HG02610 (cell line): ENCODE results near the gene PARG.
"Not testable (repeated sequence)": the region's sequence is repeated elsewhere in the genome, so short reads cannot be mapped to it uniquely, and the experiment has no call there.

Experiments
- ATAC-seq: cut with Tn5 transposase; IDR thresholded peaks from one replicate; pipeline ENCODE4 v1.9.1; 2021; ENCODE audit warnings: mild to moderate bottlenecking, moderate library complexity; ENCODE audit not compliant: unreplicated experiment

The PARG gene

DNA sequence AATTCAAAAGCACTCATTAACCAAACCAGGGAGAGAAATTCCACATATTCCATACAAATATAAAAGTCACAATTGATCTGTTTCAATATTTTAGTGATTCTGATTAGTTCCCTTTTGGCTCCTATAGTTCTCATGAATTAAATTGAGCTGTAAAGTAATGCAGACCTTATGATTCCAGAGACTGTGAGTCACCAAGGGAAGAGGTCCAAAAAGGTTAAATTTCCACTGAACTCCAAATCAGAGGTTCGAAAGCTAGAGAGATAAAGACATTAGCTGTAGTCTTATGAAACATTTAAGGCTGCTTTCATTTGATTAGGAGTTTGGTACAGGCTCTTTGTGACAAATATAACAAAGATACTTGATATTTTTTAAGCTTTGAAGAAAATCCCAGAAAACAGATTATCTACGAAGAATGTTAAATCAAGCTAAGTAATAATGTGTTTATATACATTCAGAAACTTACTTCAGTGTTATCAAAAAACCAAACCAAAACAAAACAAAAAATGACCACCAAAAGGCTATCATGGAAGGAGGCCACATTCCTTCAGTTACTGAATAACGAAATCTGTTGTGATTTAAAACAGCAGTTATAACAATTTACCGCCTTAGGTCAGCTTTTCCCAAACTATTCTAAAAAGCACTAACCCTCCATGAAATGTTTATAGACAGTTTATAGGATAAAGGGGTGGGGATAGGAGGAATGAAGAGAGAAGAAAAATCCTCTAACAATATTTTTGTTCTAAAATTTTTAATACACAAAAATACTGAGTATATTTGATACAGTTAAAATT lies 33.3 kb downstream of the PARG start:
- not testable (repeated sequence) for ATAC-seq

DNA sequence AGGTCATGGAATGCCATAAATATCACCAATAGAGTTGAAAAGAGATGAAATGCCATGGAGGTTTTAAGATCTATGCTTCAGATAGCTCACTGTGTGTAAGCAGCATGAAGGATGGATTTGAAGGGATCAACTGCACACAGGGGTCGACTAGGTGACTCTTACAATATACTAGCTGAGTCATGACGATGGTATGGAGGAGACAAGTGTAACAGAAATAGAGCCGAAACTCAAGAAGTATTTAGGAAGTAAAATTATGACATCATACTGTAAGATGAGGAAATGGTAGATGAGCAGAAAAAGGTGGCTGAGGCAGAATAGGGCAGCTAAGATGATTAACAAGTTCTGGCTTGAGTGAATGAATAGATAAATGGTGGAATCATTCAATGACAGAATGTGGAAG lies 38.0 kb downstream of the PARG start:
- ATAC-seq, result not testable (repeated sequence)

DNA sequence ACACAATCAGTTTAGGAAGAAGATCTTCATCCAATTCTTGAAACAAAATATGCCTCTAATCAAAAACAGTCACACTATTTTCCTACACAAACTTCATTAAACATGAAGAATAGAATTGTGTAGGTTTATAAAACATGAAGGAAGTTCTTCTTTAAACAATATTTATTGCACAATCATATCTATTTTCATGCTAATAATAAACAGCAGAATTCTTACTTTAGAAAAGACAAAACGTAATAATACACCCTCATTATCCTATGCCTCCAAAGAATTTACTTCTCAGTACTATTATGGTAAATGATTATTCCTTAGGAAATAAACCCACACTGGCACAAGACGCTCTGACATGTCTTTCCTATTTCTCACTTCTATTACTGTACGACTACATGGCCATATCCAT lies 41.4 kb downstream of the PARG start:
- not testable (repeated sequence) for ATAC-seq

DNA sequence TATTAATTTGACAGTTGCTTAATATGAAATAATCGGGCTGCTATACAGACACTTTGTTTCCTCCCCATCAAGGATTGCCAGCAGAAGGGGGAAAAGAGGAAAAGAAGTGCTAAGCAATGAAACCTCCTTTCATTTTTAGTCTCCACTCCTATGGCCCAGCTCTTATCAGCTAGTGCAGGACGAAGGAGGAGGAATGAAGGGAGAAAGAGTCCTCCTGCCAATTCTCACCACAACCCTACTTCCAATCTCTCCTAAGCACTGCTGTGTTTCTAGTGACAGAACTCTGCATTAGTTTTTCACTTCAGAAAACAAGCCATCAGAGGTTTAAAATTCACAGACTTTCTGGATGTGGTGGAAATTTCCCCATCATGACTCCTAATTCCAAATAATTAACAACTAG lies 41.8 kb downstream of the PARG start:
- ATAC-seq, result not testable (repeated sequence)

DNA sequence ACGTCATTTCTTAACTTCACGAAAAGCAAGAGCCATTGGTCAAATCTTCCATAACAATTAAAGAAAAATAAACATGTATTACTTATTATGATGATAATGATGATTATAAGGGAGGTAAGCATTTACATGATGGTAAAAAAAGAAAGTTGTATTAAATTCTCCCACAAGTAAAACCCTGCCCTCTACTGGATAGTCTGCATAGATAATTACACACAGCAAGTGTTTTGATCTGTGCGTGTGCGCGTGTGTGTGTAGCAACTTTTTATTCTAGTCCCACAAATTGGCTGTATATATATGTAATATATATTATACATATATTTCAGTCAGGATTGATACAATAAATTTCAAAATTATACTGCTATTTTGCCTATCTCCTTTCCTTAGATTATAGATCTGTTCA lies 51.8 kb downstream of the PARG start:
- not testable (repeated sequence) for ATAC-seq

DNA sequence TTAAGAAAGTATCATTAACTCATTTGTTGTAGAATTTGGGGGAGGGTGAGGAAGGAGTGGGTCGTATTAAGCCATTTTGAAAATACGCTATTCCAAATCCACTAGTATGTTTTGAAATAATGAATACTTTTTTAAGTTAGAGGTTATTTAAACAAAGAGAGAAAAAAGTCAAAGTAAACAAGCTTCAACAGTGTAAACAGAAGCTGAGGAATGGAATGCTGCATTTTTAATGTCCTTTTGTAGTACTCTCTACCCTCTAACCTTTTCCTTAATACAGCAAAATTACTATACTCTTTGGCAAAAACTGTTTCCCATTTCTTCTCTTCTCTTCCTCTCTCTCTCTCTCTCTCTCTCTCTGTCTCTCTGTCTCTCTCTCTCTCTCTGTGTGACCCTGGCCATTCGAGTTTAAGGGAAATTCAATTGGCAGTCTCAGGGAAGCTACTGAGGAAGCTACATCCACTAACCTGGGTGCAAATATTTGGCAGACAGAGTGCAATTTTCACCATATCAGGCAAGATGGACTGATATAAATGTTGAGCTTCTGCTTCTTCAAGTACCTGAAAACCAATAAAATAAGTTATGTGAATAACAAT lies 57.0 kb downstream of the PARG start:
- ATAC-seq, result not testable (repeated sequence)

DNA sequence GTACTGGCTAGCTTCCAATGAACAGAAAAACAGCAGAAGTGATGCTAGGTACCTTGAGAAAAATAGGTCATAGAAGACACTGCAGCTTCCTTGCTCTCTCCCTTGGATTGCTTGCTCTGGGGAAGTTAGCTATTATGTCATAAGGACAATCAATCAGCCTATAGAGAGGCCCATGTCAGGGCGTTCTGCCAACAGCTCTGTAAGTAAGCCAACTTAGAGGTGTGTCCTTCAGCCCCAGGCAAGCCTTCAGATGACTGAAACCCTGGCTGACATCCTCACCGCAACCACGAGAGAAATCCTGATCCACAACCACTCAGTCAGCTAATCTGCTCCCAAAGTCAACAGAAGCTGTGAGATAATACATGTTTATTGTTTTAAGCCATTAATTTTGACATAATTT lies 58.0 kb downstream of the PARG start:
- ATAC-seq, result not testable (repeated sequence)

DNA sequence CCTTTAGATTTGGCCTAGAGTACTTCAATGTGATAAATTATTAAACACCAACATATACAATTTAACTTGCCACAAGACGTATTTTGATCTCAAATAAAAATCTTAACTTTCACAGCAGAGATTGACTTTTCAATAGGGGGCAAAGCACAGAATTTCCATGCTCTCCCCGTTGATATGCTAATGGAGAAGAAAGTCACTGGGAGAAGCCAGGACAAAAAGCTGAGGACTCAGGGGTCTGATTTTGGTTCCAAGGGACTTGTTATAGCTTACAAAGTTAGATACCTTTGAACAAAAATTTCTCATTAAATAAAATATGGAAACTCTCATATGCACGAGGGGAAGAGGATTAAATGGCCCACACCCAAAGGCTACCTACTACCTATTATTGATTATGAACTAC lies 59.5 kb downstream of the PARG start:
- ATAC-seq, result not testable (repeated sequence)

DNA sequence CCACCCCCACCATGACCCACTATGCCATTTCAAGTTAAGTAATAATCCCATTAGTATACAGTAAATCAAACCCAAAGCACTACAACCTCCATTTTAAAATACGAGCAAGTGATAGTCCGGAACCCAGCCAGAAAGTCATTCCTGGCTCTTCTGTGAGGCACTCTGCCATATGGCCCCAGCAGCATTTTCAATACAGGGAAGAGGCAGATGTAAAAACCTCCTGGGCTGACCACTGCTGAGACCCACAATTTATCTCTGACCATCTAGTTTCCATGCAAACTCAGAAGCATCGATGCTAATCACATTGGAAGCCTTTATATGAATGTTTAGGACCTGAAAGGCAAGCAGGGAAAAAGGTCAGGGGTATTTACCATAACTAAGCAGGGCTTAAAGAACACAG lies 69.1 kb downstream of the PARG start:
- ATAC-seq, result not testable (repeated sequence)

DNA sequence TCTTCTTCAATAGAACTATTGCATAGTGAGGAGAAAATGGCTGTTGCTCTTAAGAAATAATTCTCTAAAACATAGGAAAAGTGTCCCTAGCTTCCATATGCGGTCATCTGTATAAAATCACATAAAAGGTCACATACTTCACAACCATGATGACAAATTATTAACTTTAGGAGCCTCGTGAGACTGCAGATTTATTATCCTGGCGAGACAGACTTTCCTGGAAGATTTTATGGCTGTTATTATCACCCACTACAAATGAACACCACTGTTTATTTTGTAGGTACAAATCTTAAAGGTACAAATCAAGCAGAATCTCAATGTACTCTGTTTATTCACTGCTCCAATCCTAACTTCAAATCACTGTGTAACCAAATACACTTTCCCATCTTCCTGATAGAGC lies 70.4 kb downstream of the PARG start:
- ATAC-seq, result not testable (repeated sequence)

DNA sequence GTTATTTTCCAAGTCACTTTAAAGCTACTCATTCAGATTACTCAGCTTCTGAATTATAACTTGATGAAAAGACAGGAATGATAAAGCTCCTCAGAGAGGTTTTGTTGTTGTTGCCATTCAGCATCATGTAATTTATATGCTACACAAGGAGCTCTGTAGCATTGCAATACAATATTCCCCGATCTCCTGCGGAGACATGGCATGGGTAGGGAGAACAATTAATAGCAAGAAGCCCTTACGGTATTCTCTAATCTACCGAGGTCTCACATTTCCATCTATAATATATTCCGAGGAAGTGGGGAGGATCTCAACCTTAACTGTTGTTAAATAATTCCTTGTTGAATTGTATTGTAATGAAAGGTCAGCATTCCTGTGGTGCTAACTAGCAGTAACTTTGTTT lies 81.9 kb downstream of the PARG start:
- not testable (repeated sequence) for ATAC-seq

DNA sequence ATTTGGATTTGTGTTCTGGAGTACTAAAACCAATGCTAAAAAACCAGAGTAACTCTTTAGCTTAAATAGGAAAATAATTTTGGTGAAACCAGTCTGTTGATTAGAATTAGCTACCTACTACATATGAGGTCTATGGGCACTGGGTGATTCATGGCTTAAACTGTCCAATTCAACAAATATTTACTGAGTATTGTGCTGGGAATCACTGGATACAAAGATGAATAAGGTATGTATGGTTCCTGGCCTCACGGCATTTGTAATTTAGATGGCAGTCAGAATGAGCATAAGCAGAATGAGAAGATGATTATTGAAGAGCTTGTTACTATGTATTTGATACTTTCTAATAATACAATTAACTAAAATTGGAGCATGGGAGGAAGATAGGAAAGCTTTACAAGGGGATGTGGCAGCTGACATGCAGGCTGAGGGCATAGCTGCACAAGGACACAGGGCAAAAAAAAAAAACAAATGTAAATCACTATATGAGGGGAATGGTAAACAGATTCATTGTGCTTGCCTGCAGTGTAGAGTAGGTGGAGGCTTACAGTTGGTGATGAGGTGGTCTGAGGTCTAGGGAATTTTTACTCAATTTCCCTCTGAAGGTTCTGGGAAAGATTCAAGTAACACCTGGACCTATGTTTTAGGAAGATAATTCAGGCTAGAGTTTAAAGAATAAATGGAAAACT lies 83.0 kb downstream of the PARG start:
- ATAC-seq, result not testable (repeated sequence)

DNA sequence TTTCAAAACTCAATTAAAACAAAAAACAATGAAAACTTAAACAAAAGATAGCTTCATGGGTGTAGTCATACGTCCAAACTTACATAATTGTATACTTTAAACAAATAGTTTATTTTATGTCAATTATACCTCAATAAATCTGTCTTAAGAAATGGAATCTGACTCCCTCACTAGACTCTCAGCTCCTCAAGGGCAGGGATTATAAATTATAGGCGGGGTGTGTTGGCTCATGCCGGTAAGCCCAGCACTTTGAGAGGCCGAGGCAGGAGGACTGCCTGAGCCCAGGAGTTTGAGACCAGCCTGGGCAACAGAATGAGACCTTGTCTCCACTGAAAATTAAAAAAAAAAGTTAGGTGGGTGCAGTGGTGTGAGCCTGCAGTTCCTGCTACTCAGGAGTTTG lies 92.3 kb downstream of the PARG start:
- not testable (repeated sequence) for ATAC-seq

DNA sequence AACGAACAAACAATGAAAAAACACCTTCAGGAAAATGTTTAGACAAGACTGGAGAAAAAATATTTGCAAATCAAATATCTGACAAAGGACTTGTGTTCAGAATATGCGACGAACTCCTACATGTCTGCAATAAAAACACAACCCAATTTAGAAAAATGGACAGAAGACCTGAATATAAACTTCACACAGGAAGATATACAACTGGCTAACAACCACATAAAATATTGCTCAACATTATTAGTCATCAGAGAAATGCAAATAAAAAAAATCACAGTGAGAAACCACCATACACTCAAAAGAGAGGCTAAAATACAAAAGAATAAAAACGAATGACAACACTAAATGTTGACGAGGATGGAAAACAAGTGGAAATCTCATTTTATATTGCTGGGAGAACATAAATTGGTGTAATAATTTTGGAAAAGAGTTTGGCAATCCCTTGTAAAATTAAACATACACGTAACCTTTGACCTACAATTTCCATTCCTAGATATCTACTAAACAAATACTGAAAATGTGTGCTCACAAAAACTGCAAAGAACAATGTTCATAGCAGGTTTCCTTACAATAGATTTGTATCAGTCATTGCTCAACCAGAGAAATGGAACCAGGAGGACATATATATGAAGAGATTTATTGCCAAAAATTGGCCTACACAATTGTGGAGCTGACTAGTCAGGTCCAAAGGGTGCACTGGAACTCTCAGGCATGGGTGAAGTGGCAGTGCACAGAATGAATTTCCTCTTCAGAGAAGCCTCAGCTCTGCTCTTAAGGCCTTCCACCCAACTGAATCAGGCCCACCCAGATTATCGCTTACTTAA lies 96.8 kb downstream of the PARG start:
- ATAC-seq, result no peak

DNA sequence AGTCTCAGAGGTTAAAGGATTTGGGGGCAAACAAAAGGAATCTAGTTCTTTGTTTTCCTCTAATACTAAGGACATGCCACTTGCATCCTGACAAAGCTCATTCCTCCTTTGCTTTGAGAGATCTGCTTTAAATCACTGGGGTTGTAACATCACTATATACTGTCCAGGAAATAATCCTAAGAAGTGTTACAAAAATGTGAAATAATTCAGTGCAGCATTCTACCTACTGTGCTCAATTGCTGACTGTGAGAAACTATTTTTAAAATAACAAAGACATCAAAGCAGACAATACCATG lies 99.5 kb downstream of the PARG start:
- not testable (repeated sequence) for ATAC-seq

DNA sequence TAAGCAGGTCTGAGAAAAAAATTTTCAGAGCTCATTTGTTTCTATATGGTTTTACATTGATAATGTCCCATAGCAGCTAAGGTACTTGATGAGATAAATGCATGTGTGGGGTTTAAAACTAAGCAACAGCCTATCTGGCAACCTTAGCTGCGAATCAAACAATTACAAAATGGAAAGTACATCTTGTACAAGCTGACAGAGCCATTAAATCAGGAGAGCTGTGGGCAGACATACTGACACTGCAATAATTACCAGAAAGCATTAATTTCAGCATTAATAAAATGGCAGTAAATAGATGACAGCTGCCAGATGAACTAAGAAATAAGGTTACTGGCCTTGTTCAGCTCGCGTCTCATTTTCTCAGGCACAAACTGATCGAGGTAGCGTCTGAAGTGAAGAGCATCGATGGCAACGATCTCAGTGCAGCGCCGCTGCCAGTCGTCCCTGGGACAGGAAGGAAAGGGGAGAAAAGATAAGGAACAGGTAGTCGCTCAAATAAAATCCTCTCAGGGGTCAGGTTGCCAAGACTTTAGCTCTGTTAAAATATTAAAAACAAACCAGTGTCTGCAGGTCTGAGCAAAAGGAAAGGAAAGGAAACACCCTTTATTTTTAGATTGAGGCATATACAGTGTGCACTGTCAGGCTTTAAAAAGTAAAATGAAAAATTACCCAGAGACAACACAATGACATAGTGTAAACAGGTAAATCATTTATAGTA lies 100.1 kb downstream of the PARG start:
- ATAC-seq, result no peak

DNA sequence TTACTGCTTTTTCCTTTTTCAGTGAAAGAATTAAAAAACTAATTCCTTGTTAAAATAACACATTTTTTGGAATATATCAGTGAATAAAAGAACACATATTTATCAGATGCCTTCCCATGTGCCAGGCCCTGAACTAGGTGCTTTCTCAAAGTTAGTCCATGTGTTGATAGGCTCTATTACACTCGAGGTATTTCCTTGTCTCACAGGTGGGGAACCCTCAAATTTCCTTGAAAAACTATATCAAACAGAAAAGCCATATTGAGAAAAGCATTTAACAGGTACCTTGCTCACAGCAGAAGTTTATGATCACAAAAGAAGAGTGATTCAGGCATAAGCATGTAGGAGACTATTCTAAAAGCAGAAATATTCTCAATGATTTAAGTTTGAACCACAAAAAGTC lies 104.1 kb downstream of the PARG start:
- no peak for ATAC-seq

DNA sequence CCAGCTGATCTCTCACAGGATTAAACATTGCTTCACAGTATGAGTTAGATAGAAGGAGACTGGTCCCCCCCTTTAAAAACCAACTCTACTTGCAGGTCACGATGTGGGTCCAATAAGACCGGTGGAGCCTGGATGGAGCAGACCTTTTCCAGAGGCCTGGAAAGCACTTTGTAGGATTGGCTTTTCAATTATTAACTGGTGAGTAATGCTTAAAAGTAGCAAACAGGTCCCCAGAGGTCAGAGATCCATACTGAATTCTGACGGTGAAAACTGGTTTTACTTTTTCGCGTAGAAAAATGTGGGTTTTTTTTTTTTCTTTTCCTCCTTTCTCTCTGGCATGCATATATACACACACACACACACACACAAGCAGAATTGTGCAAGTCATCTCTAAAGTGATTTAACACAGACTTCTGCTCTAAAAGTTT lies 104.8 kb downstream of the PARG start:
- ATAC-seq, result no peak

DNA sequence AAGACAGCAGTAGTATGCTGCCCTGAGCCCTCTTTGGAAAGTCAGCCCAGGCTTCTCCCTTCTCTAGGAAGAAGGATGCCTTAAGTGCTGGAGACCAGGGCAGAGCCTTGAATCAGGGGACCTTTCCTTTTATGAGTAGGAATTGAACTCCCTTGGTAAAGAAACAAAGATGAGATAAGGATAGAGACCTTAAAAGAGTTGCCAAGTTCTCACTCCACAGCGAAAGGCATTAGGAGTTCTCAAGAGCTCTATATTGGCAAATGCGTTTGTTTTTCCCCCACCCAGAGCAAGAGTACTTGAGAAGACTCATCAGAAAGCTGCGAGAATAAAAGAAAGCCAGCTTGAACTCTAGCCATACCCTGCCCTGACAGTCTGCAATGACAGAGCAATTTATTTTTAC lies 106.9 kb downstream of the PARG start:
- ATAC-seq, result no peak

DNA sequence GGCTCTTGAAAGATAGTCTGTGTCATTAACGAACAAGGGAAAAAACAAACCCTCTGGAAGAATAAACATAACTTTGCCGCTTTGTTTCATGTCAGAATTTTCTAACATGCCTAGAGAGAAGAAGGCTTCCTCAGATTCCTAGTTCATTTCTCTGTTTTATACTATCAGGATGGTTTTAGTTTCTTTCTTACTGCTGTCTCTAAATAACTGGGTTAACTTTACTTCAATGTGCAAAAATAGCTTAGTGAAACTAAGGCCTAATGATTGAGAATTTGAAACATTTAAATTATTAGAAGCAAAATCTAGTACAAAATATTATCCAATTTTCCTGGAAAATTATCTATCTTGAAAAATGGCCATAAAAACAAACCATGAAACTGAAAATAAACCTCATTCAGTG lies 107.6 kb downstream of the PARG start:
- peak; percentile 43 for ATAC-seq

DNA sequence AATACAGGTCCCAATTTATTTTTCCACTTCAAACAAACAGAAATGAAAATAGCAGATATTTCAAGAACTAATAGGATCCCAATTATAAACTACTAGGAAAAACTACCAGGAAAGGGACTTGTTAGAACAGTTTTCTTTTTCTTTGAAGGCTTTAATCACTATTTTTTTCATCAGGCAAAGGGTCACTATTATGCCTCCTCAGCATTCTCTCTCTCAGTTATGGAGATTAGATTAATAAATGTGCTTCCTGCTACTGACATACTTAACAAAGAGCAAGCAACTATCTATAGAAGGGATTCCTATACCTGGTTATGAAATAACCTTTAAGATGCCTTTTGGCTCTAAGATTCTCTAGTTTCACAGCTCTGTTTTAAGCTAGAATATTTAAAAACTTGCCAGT lies 108.7 kb downstream of the PARG start:
- ATAC-seq, result no peak
